HCT116 (cell line): ENCODE measurements around the gene DNAJA2. TPM values are rescaled to one million over a fixed set of nuclear protein-coding genes. Genes with fewer than 3 reads are reported as not detected.

Experiments used
- ATAC-seq: fragments of 200-7000 bp; cut with Tn5 transposase; 2 replicates; pipeline ENCODE4 v1.9.1; 2020; ENCODE audit warnings: mild to moderate bottlenecking, moderate library complexity
- BruUV-seq: library from RNA; stranded (reverse); fragments of 400-500 nt; replicated peaks from 2 replicates; lab custom pipeline; 2021; lab: Mats Ljungman, UMichigan
- CTCF ChIA-PET: fragments of 300-600 bp; sonication (Branson Sonifier 250); formaldehyde crosslinking; loops from one replicate; lab custom pipeline; 2021; ENCODE audit warnings: antibody characterized with exemption; lab: Charles Lee
- POLR2A ChIA-PET: fragments of 300-600, 350-600 bp; sonication (Branson Sonifier 250); formaldehyde crosslinking; loops from one replicate; lab custom pipeline; 2021; ENCODE audit warnings: antibody characterized with exemption; lab: Charles Lee
- RAD21 ChIA-PET, 2 experiments: fragments of 300-600 bp; sonication (Branson Sonifier 250); formaldehyde crosslinking; loops; one replicate each; lab custom pipeline; 2023; ENCODE audit warnings: low total read pairs in 2 of 2; ENCODE audit not compliant: uncharacterized antibody in 2 of 2, unreplicated experiment in 2 of 2, low non-redundant PET in 1 of 2; lab: Charles Lee
- DNase-seq: peaks from one replicate; pipeline ENCODE4 v3.0.0-alpha.2; 2010; ENCODE audit warnings: low read depth, low spot score
- H2AFZ ChIP-seq: fragments of 200-600 bp; shearing (Covaris generic), sonication (generic); 2 replicates; pipeline ENCODE4 v1.6.1; 2017; ENCODE audit warnings: low read depth, mixed run types, mixed read lengths, antibody characterized with exemption, low read length; ENCODE audit not compliant: poor library complexity, severe bottlenecking
- H3K27ac ChIP-seq: 2 replicates; pipeline ENCODE4 v1.5.1; 2012; ENCODE audit warnings: low read depth, low read length
- H3K27me3 ChIP-seq: fragments of 200-600 bp; sonication (generic); 2 replicates; pipeline ENCODE4 v1.6.1; 2016; ENCODE audit warnings: mixed run types, low read length, mixed read lengths; ENCODE audit not compliant: insufficient read depth
- H3K36me3 ChIP-seq, 2 experiments: fragments of 200-500 bp in 1 of 2; fragments of 200-600 bp in 1 of 2; sonication (Bioruptor generic) in 1 of 2; sonication (generic) in 1 of 2; 2 replicates each; pipeline versions ENCODE4 v1.5.1 to v1.6.1; 2014 to 2016; ENCODE audit warnings: low read length in 2 of 2, inconsistent platforms in 1 of 2, mixed read lengths in 1 of 2, mixed run types in 1 of 2; ENCODE audit not compliant: insufficient read depth in 2 of 2, control insufficient read depth in 1 of 2
- H3K4me1 ChIP-seq, 2 experiments: fragments of 200-600 bp in 1 of 2; sonication (generic) in 1 of 2; 2 replicates each; pipeline versions ENCODE4 v1.5.1 to v1.6.1; 2012 to 2017; ENCODE audit warnings: low read length in 2 of 2, inconsistent platforms in 1 of 2, mild to moderate bottlenecking in 1 of 2, mixed read lengths in 1 of 2, mixed run types in 1 of 2, moderate library complexity in 1 of 2; ENCODE audit not compliant: insufficient read depth in 2 of 2, control insufficient read depth in 1 of 2
- H3K4me2 ChIP-seq: fragments of 200-600 bp; sonication (generic); 2 replicates; pipeline ENCODE4 v1.6.1; 2017; ENCODE audit warnings: mixed run types, low read length, mixed read lengths
- H3K4me3 ChIP-seq, 2 experiments: fragments of 200-600 bp in 1 of 2; sonication (generic) in 1 of 2; replicated peaks in 1 of 2; 2 replicates each; pipeline ENCODE4 v1.5.1; 2011 to 2016; ENCODE audit warnings: low read length in 2 of 2, control low read depth in 1 of 2, low read depth in 1 of 2, mild to moderate bottlenecking in 1 of 2, mixed read lengths in 1 of 2, mixed run types in 1 of 2
- H3K79me2 ChIP-seq: fragments of 200-600 bp; sonication (generic); 2 replicates; pipeline ENCODE4 v1.6.1; 2017; ENCODE audit warnings: mild to moderate bottlenecking, mixed run types, low read length, moderate library complexity, mixed read lengths; ENCODE audit not compliant: insufficient read depth
- H3K9ac ChIP-seq: fragments of 200-600 bp; sonication (generic); 2 replicates; pipeline ENCODE4 v1.6.1; 2016; ENCODE audit warnings: low read length, mixed read lengths
- H3K9me2 ChIP-seq: fragments of 200-600 bp; sonication (generic), shearing (Covaris generic); 2 replicates; pipeline ENCODE4 v1.6.1; 2017; ENCODE audit warnings: mixed run types, mild to moderate bottlenecking, moderate library complexity; ENCODE audit not compliant: insufficient read depth
- H3K9me3 ChIP-seq, 2 experiments: fragments of 200-500 bp in 1 of 2; fragments of 200-600 bp in 1 of 2; sonication (Bioruptor generic) in 1 of 2; sonication (generic) in 1 of 2; 2 replicates each; pipeline ENCODE4 v1.6.1; 2014 to 2017; ENCODE audit warnings: low read length in 2 of 2, mixed read lengths in 2 of 2, inconsistent platforms in 1 of 2, low read depth in 1 of 2, mild to moderate bottlenecking in 1 of 2, mixed run types in 1 of 2, moderate library complexity in 1 of 2; ENCODE audit not compliant: control insufficient read depth in 1 of 2, insufficient read depth in 1 of 2
- H4K20me1 ChIP-seq: fragments of 200-600 bp; sonication (generic), shearing (Covaris generic); 2 replicates; pipeline ENCODE4 v1.6.1; 2017; ENCODE audit warnings: mixed run types, mild to moderate bottlenecking, moderate library complexity; ENCODE audit not compliant: insufficient read depth
- CBX3 ChIP-seq: IDR thresholded peaks from 2 replicates; pipeline ENCODE4 v1.6.1; 2012; ENCODE audit warnings: low read depth
- CEBPB ChIP-seq: IDR thresholded peaks from 2 replicates; pipeline ENCODE4 v1.6.1; 2012; ENCODE audit warnings: low read depth
- EGR1 ChIP-seq: IDR thresholded peaks from 2 replicates; pipeline ENCODE4 v1.6.1; 2012; ENCODE audit warnings: low read depth
- EZH2 ChIP-seq: fragments of 200-600 bp; sonication (generic); IDR thresholded peaks from 2 replicates; pipeline ENCODE4 v1.6.1; 2017; ENCODE audit warnings: antibody characterized with exemption, mixed run types
- FOSL1 ChIP-seq: IDR thresholded peaks from 2 replicates; pipeline ENCODE4 v1.6.1; 2012; ENCODE audit warnings: low read depth
- POLR2A ChIP-seq: IDR thresholded peaks from 2 replicates; pipeline ENCODE4 v1.7.0; 2011; ENCODE audit warnings: borderline replicate concordance; ENCODE audit not compliant: insufficient read depth, insufficient read length; ENCODE audit errors: extremely low read depth
- POLR2AphosphoS5 ChIP-seq: IDR thresholded peaks from 2 replicates; pipeline ENCODE4 v1.6.1; 2011; ENCODE audit warnings: mild to moderate bottlenecking, low read depth, low read length, moderate library complexity
- RAD21 ChIP-seq: IDR thresholded peaks from 2 replicates; pipeline ENCODE4 v1.6.1; 2012; ENCODE audit warnings: low read depth, mild to moderate bottlenecking
- SIN3A ChIP-seq: IDR thresholded peaks from 2 replicates; pipeline ENCODE4 v1.6.1; 2012; ENCODE audit warnings: low read depth
- SRF ChIP-seq: IDR thresholded peaks from 2 replicates; pipeline ENCODE4 v1.6.1; 2012; ENCODE audit warnings: low read depth
- TCF7L2 ChIP-seq: IDR thresholded peaks from 2 replicates; pipeline ENCODE4 v1.7.0; 2011; ENCODE audit warnings: borderline replicate concordance, inconsistent platforms; ENCODE audit not compliant: insufficient read depth, insufficient read length; ENCODE audit errors: extremely low read depth
- YY1 ChIP-seq: IDR thresholded peaks from 2 replicates; pipeline ENCODE4 v1.6.1; 2011; ENCODE audit warnings: low read length, low read depth, moderate library complexity, mild to moderate bottlenecking; ENCODE audit not compliant: insufficient replicate concordance; ENCODE audit errors: extremely low read depth
- ZFX ChIP-seq: fragments of 450-650 bp; IDR thresholded peaks from 2 replicates; pipeline ENCODE4 v1.6.1; 2017
- ZNF274 ChIP-seq: fragments of 200-500 bp; sonication (Bioruptor generic); IDR thresholded peaks from 2 replicates; pipeline ENCODE4 v1.6.1; 2014; ENCODE audit warnings: mild to moderate bottlenecking, low read depth, low read length, inconsistent platforms
- intact Hi-C: fragments of 100-400 bp; cut with micrococcal nuclease; formaldehyde crosslinking; loops from 2 replicates; pipeline ENCODE4 v1.10.0; 2022
- total RNA-seq: library from RNA; stranded (reverse); gene quantifications from one replicate; pipeline ENCODE4 v1.2.1, GENCODE V29; 2021; ENCODE audit not compliant: unreplicated experiment
- TF ChIP-seq, protein P1 (sequence below): IDR thresholded peaks from 2 replicates; pipeline ENCODE4 v1.6.1; 2011; ENCODE audit warnings: mild to moderate bottlenecking, low read length, moderate library complexity; ENCODE audit not compliant: insufficient replicate concordance; ENCODE audit errors: extremely low read depth
- TF ChIP-seq, protein P2 (sequence below): IDR thresholded peaks from 2 replicates; pipeline ENCODE4 v1.6.1; 2012; ENCODE audit warnings: low read depth
- TF ChIP-seq, protein P3 (sequence below), 3 experiments: fragments of 200-600 bp in 1 of 3; sonication (generic) in 1 of 3; IDR thresholded peaks in 2 of 3; conservative IDR thresholded peaks in 1 of 3; 2 replicates each; pipeline ENCODE4 v1.5.1; 2012 to 2017; ENCODE audit warnings: low read depth in 2 of 3, low read length in 2 of 3, antibody characterized with exemption in 1 of 3, borderline replicate concordance in 1 of 3, control low read depth in 1 of 3, mild to moderate bottlenecking in 1 of 3, mixed read lengths in 1 of 3, mixed run types in 1 of 3, moderate library complexity in 1 of 3; ENCODE audit not compliant: insufficient read depth in 1 of 3
- TF ChIP-seq, protein P4 (sequence below): IDR thresholded peaks from 2 replicates; pipeline ENCODE4 v1.6.1; 2012

DNAJA2 gene
- total RNA-seq, 1 experiment from 2014 or later = 68.2 TPM

DNA sequence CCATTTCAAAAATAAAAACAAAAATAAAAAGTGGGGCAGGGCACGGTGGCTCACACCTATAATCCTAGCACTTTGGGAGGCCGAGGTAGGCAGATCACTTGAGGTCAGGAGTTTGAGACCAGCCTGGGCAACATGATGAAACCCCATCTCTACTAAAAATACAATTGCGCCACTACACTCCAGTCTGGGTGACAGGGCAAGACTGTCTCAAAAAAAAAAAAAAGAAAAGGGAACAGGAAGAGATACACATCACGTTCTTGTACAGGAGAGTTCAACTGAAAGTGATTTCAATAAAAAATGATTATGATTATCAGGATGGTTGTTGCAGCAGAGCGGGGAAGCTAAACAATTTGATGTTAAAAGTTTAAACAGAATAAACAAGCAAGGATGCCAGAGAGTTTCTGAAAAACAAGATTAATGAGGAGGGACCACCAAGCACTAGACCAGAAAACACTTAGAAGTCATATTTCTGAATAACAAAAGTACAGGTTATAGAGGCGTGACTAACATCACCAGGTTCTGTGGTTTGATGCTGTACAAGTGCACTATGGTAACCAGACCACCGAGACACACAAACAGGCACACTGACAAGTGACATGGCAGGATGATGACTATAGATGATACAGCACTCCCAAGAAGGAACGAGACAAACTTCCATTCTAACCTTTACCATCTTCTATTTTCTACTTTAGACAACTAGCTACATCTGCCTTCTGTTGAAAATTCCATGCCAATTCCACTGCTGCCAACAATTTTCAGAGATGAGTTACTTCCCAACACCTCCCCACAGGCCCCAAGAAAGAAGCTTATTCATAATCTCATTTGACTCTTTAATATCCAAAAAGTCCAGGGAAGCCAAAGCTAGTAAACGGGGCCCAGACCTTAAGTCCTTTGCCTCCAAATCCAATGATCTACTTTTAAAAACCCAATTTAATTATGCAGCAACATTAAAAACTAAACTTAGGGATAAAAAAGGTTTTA lies 11.8 kb downstream of the DNAJA2 start:
- POLR2A ChIA-PET = no interaction called here
- ATAC-seq = no peak
- H3K27me3 ChIP-seq = no peaks in the 10 kb centered on the region
- no peak overlapping the region for H3K4me2 ChIP-seq
- no TSS peak for BruUV-seq
- DNase-seq = no peak
- H4K20me1 ChIP-seq = peaks cover 11% of the 10 kb centered on the region; the same call in 1 of the 2 replicates
- H2AFZ ChIP-seq = no peak overlapping the region
- H3K36me3 ChIP-seq = peaks cover 65 to 78% of the 10 kb centered on the region in 2 experiments
- H3K27ac ChIP-seq = no peak overlapping the region
- H3K4me3 ChIP-seq = no peak overlapping the region
- no peak overlapping the region for H3K9ac ChIP-seq
- H3K79me2 ChIP-seq = peaks cover 75% of the 10 kb centered on the region
- H3K9me3 ChIP-seq = no peaks in the 10 kb centered on the region
- RAD21 ChIA-PET = no interaction called here
- no peaks in the 10 kb centered on the region for H3K9me2 ChIP-seq
- H3K4me1 ChIP-seq = no peaks in the 10 kb centered on the region
- CTCF ChIA-PET = interaction anchor here (1.0 to 1.4 kb wide), 2 partner anchors 13 to 76 kb away, joined by 3 read pairs; no protein-coding TSS in a partner anchor
- intact Hi-C loops = no loop called here
- TF ChIP-seq CEBPB (no peak), FOSL1 (no peak), YY1 (no peak), RAD21 (no peak), EGR1 (no peak), POLR2AphosphoS5 (no peak), SIN3A (no peak), EZH2 (no peak), CBX3 (no peak), ZNF274 (no peak), ZFX (no peak), SRF (no peak), POLR2A (no peak), TCF7L2 (no peak)
- TF ChIP-seq, protein P1, sequence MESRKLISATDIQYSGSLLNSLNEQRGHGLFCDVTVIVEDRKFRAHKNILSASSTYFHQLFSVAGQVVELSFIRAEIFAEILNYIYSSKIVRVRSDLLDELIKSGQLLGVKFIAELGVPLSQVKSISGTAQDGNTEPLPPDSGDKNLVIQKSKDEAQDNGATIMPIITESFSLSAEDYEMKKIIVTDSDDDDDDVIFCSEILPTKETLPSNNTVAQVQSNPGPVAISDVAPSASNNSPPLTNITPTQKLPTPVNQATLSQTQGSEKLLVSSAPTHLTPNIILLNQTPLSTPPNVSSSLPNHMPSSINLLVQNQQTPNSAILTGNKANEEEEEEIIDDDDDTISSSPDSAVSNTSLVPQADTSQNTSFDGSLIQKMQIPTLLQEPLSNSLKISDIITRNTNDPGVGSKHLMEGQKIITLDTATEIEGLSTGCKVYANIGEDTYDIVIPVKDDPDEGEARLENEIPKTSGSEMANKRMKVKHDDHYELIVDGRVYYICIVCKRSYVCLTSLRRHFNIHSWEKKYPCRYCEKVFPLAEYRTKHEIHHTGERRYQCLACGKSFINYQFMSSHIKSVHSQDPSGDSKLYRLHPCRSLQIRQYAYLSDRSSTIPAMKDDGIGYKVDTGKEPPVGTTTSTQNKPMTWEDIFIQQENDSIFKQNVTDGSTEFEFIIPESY = no peak
- TF ChIP-seq, protein P2, sequence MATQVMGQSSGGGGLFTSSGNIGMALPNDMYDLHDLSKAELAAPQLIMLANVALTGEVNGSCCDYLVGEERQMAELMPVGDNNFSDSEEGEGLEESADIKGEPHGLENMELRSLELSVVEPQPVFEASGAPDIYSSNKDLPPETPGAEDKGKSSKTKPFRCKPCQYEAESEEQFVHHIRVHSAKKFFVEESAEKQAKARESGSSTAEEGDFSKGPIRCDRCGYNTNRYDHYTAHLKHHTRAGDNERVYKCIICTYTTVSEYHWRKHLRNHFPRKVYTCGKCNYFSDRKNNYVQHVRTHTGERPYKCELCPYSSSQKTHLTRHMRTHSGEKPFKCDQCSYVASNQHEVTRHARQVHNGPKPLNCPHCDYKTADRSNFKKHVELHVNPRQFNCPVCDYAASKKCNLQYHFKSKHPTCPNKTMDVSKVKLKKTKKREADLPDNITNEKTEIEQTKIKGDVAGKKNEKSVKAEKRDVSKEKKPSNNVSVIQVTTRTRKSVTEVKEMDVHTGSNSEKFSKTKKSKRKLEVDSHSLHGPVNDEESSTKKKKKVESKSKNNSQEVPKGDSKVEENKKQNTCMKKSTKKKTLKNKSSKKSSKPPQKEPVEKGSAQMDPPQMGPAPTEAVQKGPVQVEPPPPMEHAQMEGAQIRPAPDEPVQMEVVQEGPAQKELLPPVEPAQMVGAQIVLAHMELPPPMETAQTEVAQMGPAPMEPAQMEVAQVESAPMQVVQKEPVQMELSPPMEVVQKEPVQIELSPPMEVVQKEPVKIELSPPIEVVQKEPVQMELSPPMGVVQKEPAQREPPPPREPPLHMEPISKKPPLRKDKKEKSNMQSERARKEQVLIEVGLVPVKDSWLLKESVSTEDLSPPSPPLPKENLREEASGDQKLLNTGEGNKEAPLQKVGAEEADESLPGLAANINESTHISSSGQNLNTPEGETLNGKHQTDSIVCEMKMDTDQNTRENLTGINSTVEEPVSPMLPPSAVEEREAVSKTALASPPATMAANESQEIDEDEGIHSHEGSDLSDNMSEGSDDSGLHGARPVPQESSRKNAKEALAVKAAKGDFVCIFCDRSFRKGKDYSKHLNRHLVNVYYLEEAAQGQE = no peak
- TF ChIP-seq, protein P3, sequence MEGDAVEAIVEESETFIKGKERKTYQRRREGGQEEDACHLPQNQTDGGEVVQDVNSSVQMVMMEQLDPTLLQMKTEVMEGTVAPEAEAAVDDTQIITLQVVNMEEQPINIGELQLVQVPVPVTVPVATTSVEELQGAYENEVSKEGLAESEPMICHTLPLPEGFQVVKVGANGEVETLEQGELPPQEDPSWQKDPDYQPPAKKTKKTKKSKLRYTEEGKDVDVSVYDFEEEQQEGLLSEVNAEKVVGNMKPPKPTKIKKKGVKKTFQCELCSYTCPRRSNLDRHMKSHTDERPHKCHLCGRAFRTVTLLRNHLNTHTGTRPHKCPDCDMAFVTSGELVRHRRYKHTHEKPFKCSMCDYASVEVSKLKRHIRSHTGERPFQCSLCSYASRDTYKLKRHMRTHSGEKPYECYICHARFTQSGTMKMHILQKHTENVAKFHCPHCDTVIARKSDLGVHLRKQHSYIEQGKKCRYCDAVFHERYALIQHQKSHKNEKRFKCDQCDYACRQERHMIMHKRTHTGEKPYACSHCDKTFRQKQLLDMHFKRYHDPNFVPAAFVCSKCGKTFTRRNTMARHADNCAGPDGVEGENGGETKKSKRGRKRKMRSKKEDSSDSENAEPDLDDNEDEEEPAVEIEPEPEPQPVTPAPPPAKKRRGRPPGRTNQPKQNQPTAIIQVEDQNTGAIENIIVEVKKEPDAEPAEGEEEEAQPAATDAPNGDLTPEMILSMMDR (IDR thresholded peaks at IDR 0.05 in 2 of 3, conservative IDR thresholded peaks at IDR 0.05 in 1 of 3; ENCODE audit: borderline replicate concordance in 1 of 3, insufficient read depth in 1 of 3, low read depth in 2 of 3, low read length in 2 of 3) = no peak
- TF ChIP-seq, protein P4, sequence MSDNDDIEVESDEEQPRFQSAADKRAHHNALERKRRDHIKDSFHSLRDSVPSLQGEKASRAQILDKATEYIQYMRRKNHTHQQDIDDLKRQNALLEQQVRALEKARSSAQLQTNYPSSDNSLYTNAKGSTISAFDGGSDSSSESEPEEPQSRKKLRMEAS = no peak
